ENCODE results near the gene POR.
"Not testable (repeated sequence)": the region's sequence is repeated elsewhere in the genome, so short reads cannot be mapped to it uniquely, and the experiment has no call there.

DNA sequence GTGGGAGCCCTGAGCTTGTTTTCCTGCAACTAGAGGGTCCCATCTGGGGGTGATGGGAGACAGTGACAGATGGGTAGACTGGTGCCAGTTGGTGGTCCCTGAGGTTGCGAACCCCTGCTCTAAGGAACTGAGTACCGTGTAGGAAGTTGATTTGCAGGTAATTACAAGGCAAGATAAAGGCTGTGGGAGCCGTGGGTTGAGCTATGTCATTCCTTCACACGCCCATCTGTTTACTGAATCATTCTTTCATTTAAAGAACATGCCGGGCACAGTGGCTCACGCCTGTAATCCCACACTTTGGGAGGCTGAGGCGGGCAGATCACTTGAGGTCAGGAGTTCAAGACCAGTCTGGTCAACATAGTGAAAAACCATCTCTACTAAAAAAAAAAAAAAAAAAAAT is 23.7 kb upstream of the POR start:
- TF ChIP-seq EZH2 (IDR thresholded peaks at IDR 0.05; ENCODE audit: borderline replicate concordance): not testable (repeated sequence)
- TF ChIP-seq, protein P1, sequence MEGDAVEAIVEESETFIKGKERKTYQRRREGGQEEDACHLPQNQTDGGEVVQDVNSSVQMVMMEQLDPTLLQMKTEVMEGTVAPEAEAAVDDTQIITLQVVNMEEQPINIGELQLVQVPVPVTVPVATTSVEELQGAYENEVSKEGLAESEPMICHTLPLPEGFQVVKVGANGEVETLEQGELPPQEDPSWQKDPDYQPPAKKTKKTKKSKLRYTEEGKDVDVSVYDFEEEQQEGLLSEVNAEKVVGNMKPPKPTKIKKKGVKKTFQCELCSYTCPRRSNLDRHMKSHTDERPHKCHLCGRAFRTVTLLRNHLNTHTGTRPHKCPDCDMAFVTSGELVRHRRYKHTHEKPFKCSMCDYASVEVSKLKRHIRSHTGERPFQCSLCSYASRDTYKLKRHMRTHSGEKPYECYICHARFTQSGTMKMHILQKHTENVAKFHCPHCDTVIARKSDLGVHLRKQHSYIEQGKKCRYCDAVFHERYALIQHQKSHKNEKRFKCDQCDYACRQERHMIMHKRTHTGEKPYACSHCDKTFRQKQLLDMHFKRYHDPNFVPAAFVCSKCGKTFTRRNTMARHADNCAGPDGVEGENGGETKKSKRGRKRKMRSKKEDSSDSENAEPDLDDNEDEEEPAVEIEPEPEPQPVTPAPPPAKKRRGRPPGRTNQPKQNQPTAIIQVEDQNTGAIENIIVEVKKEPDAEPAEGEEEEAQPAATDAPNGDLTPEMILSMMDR (IDR thresholded peaks at IDR 0.05; ENCODE audit: poor library complexity): not testable (repeated sequence)
